Gastrocnemius medialis (tissue), 4 donors: ENCODE measurements around the gene DPYSL5. TPM values are rescaled to one million over a fixed set of nuclear protein-coding genes. Genes with fewer than 3 reads are reported as not detected.
A peak's percentile ranks its signal among the peaks of the same experiment; 100 is the strongest.

ENCODE experiments used
- ATAC-seq, 2 donors: fragments of 150-250 bp; one replicate each; pipeline ENCODE4 v1.9.1; 2016
- DNase-seq, 2 donors: peaks; one replicate each; pipeline ENCODE4 v3.0.0-alpha.2; 2019
- H3K27ac ChIP-seq, 4 donors: fragments of 200-600 bp; sonication (generic); 1 replicate in 1 of 4; 2 replicates in 3 of 4; pipeline ENCODE4 v1.5.1; 2016 to 2018; ENCODE audit warnings: mild to moderate bottlenecking in 2 of 4, moderate library complexity in 1 of 4
- H3K27me3 ChIP-seq, 3 donors: fragments of 200-600 bp; sonication (generic) in 2 of 3; 1 replicate in 1 of 3; 2 replicates in 2 of 3; pipeline versions ENCODE4 v1.5.1 to v1.6.0; 2016 to 2019; ENCODE audit warnings: mild to moderate bottlenecking in 1 of 3, moderate library complexity in 1 of 3
- H3K36me3 ChIP-seq, 2 donors: fragments of 200-600 bp; sonication (generic) in 1 of 2; one replicate each; pipeline ENCODE4 v1.5.1; 2017 to 2018
- H3K4me1 ChIP-seq, 2 donors: fragments of 200-600 bp; sonication (generic) in 1 of 2; one replicate each; pipeline ENCODE4 v1.5.1; 2016 to 2017; ENCODE audit warnings: mild to moderate bottlenecking in 2 of 2
- H3K4me3 ChIP-seq, 4 donors: fragments of 200-600 bp; sonication (generic) in 3 of 4; 1 replicate in 1 of 4; 2 replicates in 3 of 4; pipeline ENCODE4 v1.5.1; 2016 to 2019; ENCODE audit warnings: mild to moderate bottlenecking in 2 of 4
- H3K9me3 ChIP-seq, 3 donors: fragments of 200-600 bp; sonication (generic) in 2 of 3; 1 replicate in 1 of 3; 2 replicates in 2 of 3; pipeline ENCODE4 v1.5.1; 2016 to 2019
- CTCF ChIP-seq, 5 experiments: fragments of 450-650 bp in 3 of 5; fragments of 200-600 bp in 2 of 5; sonication (generic) in 2 of 5; IDR thresholded peaks in 4 of 5; conservative IDR thresholded peaks in 1 of 5; 1 replicate in 4 of 5; 2 replicates in 1 of 5; pipeline ENCODE4 v1.5.1; 2016 to 2019; ENCODE audit warnings: antibody characterized with exemption in 5 of 5, mild to moderate bottlenecking in 3 of 5, moderate library complexity in 3 of 5
- POLR2A ChIP-seq, 2 donors: fragments of 450-650 bp; IDR thresholded peaks; one replicate each; pipeline ENCODE4 v1.6.1; 2017; ENCODE audit warnings: antibody characterized with exemption in 2 of 2, mild to moderate bottlenecking in 2 of 2, moderate library complexity in 2 of 2
- in situ Hi-C, 4 donors: fragments of 200-750 bp; cut with MboI; loops; one replicate each; pipeline versions ENCODE4 v1.15.0 to v1.8.0; 2017; ENCODE audit warnings: low sequenced_read_pairs in 4 of 4
- intact Hi-C: fragments of 100-400 bp; cut with DNase I; formaldehyde crosslinking; loops from one replicate; pipeline ENCODE4 v1.15.1; 2023; ENCODE audit warnings: low total_unique reads
- total RNA-seq, 4 donors: library from RNA; depleted of rRNA; stranded (reverse); fragments of >200 nt; gene quantifications; one replicate each; pipeline versions ENCODE4 v1.1.0 to v1.2.3, GENCODE V29; 2016

Gene DPYSL5
- total RNA-seq, 4 donors from 2014 or later: not detected

- in situ Hi-C loops: loop anchor here in 3 of 4 donors (5.0 to 25.0 kb wide), 4 partner anchors 115 to 315 kb away; partner anchors contain the start of genes DNAJC5G (in 2 of the 3), TRIM54 (in 2 of the 3), ATRAID (in 1 of the 3) and CAD (in 1 of the 3)
- Histone ChIP-seq H3K9me3 (no peaks in the 10 kb centered on the region), H3K36me3 (no peaks in the 10 kb centered on the region), H3K27ac (peak overlapping the region; percentile 94 to 97 (median 96)), H3K4me3 (peak overlapping the region; percentile 67 to 87 (median 79)), H3K4me1 (peaks cover 54 to 56% of the 10 kb centered on the region in 2 donors), H3K27me3 (no peaks in the 10 kb centered on the region)
- intact Hi-C loops: loop anchor here (2.0 to 10.0 kb wide), 3 partner anchors 43 to 627 kb away; partner anchors contain the start of genes ADGRF3, SELENOI and TRIM54
- peak; percentile 29 to 51 for ATAC-seq
- peak; percentile 29 to 65 for DNase-seq
- TF ChIP-seq POLR2A (IDR thresholded peaks at IDR 0.05) (peak in 1 of 2 donors; percentile 32), CTCF (IDR thresholded peaks at IDR 0.05 in 4 of 5, conservative IDR thresholded peaks at IDR 0.05 in 1 of 5) (no peak)
These were observed 124.2 kb downstream of the DPYSL5 start for GRCh38 chr2:26971911-26972786.

GRCh38 chr2:26974352-26974751 is 126.4 kb downstream of the DPYSL5 start:
- intact Hi-C loops: loop anchor here (5.0 to 10.0 kb wide), 2 partner anchors 308 to 630 kb away; partner anchors contain the start of genes ADGRF3, SELENOI and TRIM54
- Histone ChIP-seq H3K27me3 (no peaks in the 10 kb centered on the region), H3K9me3 (no peaks in the 10 kb centered on the region), H3K36me3 (no peaks in the 10 kb centered on the region), H3K4me3 (no peak overlapping the region), H3K4me1 (peaks cover 76 to 79% of the 10 kb centered on the region in 2 donors), H3K27ac (peak overlapping the region; percentile 94 to 97 (median 96))
- in situ Hi-C loops: loop anchor here in 3 of 4 donors (5.0 to 25.0 kb wide), 4 partner anchors 113 to 313 kb away; partner anchors contain the start of genes DNAJC5G (in 2 of the 3), TRIM54 (in 2 of the 3), ATRAID (in 1 of the 3) and CAD (in 1 of the 3)
- ATAC-seq: no peak
- TF ChIP-seq CTCF (IDR thresholded peaks at IDR 0.05 in 4 of 5, conservative IDR thresholded peaks at IDR 0.05 in 1 of 5) (no peak), POLR2A (IDR thresholded peaks at IDR 0.05) (no peak)
- DNase-seq: no peak

GRCh38 chr2:26975102-26975501 is 127.2 kb downstream of the DPYSL5 start:
- Histone ChIP-seq H3K36me3 (no peaks in the 10 kb centered on the region), H3K9me3 (no peaks in the 10 kb centered on the region), H3K4me1 (peaks cover 80% of the 10 kb centered on the region in 2 donors), H3K4me3 (peak overlapping the region in 1 of 4 donors; percentile 12), H3K27ac (peak overlapping the region; percentile 94 to 97 (median 96)), H3K27me3 (no peaks in the 10 kb centered on the region)
- intact Hi-C loops: loop anchor here (10.0 kb wide), 1 partner anchor 630 kb away; the partner anchor contains the start of genes ADGRF3 and SELENOI
- DNase-seq: no peak
- in situ Hi-C loops: no loop called here
- no peak for TF ChIP-seq CTCF (IDR thresholded peaks at IDR 0.05 in 4 of 5, conservative IDR thresholded peaks at IDR 0.05 in 1 of 5)
- no peak for TF ChIP-seq POLR2A (IDR thresholded peaks at IDR 0.05)
- no peak for ATAC-seq

- DNase-seq: no peak
- no peak for TF ChIP-seq POLR2A (IDR thresholded peaks at IDR 0.05)
- H3K27me3 ChIP-seq: no peaks in the 10 kb centered on the region
- no peak overlapping the region for H3K4me3 ChIP-seq
- intact Hi-C loops (loop anchor here (10.0 kb wide), 1 partner anchor 631 kb away; the partner anchor contains the start of genes ADGRF3 and SELENOI), in situ Hi-C loops (no loop called here)
- no peak for ATAC-seq
- peaks cover 85% of the 10 kb centered on the region in 2 donors for H3K4me1 ChIP-seq
- H3K27ac ChIP-seq: peak overlapping the region; percentile 94 to 97 (median 96)
- no peaks in the 10 kb centered on the region for H3K36me3 ChIP-seq
- no peaks in the 10 kb centered on the region for H3K9me3 ChIP-seq
These were observed 127.7 kb downstream of the DPYSL5 start for GRCh38 chr2:26975656-26976055.
